Right atrium auricular region (tissue), 2 donors: ENCODE results near the gene FAM118A. TPM values are rescaled to one million over a fixed set of nuclear protein-coding genes. Genes with fewer than 3 reads are reported as not detected.

ENCODE experiments used
- DNase-seq: peaks from one replicate; pipeline ENCODE4 v3.0.0-alpha.2; 2019; ENCODE audit warnings: low spot score
- H3K27ac ChIP-seq, 2 donors: fragments of 200-600 bp; sonication (generic); 1 replicate in 1 of 2; 2 replicates in 1 of 2; pipeline ENCODE4 v1.5.1; 2016 to 2019
- H3K27me3 ChIP-seq, 2 donors: fragments of 200-600 bp; sonication (generic); one replicate each; pipeline versions ENCODE4 v1.5.1 to v1.6.0; 2017 to 2019
- H3K36me3 ChIP-seq: fragments of 200-600 bp; sonication (generic); one replicate; pipeline ENCODE4 v1.5.1; 2016
- H3K4me1 ChIP-seq, 2 donors: fragments of 200-600 bp; sonication (generic); one replicate each; pipeline versions ENCODE4 v1.5.1 to v1.6.0; 2017 to 2019
- H3K4me3 ChIP-seq, 2 donors: fragments of 200-600 bp; sonication (generic); 1 replicate in 1 of 2; 2 replicates in 1 of 2; pipeline ENCODE4 v1.5.1; 2017 to 2019; ENCODE audit warnings: mild to moderate bottlenecking in 1 of 2, moderate library complexity in 1 of 2
- H3K9me3 ChIP-seq, 2 donors: fragments of 200-600 bp; sonication (generic); one replicate each; pipeline ENCODE4 v1.5.1; 2019
- total RNA-seq, 2 donors: library from RNA; depleted of rRNA; stranded (reverse); fragments of >200 nt; gene quantifications; one replicate each; pipeline ENCODE4 v1.1.0, GENCODE V29; 2016
- TF ChIP-seq, protein P1 (sequence below), 2 donors: fragments of 200-600 bp; sonication (generic); IDR thresholded peaks; one replicate each; pipeline ENCODE4 v1.5.1; 2019; ENCODE audit warnings: antibody characterized with exemption in 2 of 2

The FAM118A gene
- total RNA-seq, 2 donors from 2014 or later, result 11.6 to 12.4 TPM

DNA sequence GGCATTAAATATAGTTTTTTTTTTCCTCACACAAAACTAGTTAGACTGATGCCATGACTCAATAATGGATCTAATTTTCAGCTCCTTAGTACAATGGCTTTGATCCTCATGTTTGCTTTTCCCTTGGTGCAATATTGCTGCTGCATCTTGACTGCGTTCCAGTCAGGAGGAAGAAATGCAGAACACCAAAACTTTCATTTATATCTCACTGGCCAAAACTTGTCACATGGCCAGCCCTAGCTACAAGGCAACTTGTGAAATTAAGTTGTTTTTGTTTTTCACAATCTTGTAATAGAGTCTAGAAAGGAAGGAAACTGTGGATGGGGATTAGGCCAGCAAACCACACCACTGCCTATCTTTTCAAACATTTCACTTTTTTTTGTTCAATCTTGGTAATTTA is 67.0 kb downstream of the FAM118A start:
- H3K36me3 ChIP-seq, result no peaks in the 10 kb centered on the region
- TF ChIP-seq, protein P1, sequence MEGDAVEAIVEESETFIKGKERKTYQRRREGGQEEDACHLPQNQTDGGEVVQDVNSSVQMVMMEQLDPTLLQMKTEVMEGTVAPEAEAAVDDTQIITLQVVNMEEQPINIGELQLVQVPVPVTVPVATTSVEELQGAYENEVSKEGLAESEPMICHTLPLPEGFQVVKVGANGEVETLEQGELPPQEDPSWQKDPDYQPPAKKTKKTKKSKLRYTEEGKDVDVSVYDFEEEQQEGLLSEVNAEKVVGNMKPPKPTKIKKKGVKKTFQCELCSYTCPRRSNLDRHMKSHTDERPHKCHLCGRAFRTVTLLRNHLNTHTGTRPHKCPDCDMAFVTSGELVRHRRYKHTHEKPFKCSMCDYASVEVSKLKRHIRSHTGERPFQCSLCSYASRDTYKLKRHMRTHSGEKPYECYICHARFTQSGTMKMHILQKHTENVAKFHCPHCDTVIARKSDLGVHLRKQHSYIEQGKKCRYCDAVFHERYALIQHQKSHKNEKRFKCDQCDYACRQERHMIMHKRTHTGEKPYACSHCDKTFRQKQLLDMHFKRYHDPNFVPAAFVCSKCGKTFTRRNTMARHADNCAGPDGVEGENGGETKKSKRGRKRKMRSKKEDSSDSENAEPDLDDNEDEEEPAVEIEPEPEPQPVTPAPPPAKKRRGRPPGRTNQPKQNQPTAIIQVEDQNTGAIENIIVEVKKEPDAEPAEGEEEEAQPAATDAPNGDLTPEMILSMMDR (IDR thresholded peaks at IDR 0.05), result no peak
- no peaks in the 10 kb centered on the region for H3K27me3 ChIP-seq
- no peak overlapping the region for H3K27ac ChIP-seq
- no peak overlapping the region for H3K4me3 ChIP-seq
- peak; percentile 79 for DNase-seq
- H3K4me1 ChIP-seq, result no peaks in the 10 kb centered on the region
- no peaks in the 10 kb centered on the region for H3K9me3 ChIP-seq

DNA sequence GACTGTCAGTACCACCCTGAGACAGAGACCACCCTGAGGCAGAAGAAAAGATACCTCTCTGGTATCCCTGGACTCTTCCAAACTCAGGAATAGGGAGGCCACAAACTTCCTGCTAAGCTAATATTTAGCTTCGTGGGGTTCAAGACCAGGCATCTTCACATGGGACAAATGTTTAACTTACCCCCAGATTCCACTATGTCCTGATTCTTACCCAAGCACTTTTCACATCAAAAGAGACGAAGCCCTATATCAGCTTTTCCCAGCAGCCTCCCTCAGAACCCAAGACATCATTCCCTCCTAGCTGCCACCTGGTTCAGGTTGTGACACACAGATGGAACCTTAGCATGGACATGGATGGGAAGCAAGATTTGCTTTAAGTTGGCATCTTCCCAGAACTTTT is 71.6 kb downstream of the FAM118A start:
- TF ChIP-seq, protein P1 (IDR thresholded peaks at IDR 0.05), result no peak
- DNase-seq, result no peak
- no peaks in the 10 kb centered on the region for H3K4me1 ChIP-seq

DNA sequence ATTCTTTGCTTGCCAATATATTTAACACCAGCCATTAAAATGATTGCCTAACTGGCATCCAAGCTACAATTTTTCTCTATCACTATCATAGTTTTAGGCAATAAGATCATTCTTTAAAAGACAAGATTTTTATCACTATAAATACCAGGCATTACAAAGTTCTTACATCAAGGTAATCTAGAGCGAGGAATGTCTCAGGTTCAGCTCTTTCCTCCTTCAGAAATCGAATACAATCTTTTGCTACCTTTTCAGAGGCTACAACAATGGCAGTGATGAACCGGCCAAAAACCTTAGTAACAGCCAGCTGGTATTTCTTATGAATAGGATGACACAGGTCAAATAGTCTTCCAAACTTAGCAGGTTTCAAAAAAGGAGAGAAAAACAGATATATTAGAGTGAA is 79.8 kb downstream of the FAM118A start:
- Histone ChIP-seq H3K27me3 (no peaks in the 10 kb centered on the region), H3K4me3 (no peak overlapping the region), H3K36me3 (no peaks in the 10 kb centered on the region), H3K27ac (no peak overlapping the region), H3K4me1 (no peaks in the 10 kb centered on the region), H3K9me3 (no peaks in the 10 kb centered on the region)
- no peak for DNase-seq
- TF ChIP-seq, protein P1 (IDR thresholded peaks at IDR 0.05), result no peak

More for the DNA sequence above, 71.6 kb downstream of the FAM118A start:
- H3K36me3 ChIP-seq, result no peaks in the 10 kb centered on the region
- H3K27ac ChIP-seq, result no peak overlapping the region
- H3K4me3 ChIP-seq, result no peak overlapping the region
- H3K9me3 ChIP-seq, result no peaks in the 10 kb centered on the region
- H3K27me3 ChIP-seq, result no peaks in the 10 kb centered on the region

Other genes with a start within 250 kb of the FAM118A start
- 10 to 100 TPM; 14.3 to 20.8 TPM for gene NUP50, start 146.0 kb upstream of the FAM118A start, total RNA-seq
- 10 to 100 TPM; 13.0 to 20.4 TPM for gene KIAA0930, start 69.0 kb upstream of the FAM118A start, total RNA-seq
- not detected for gene UPK3A, start 25.0 kb upstream of the FAM118A start, total RNA-seq
- gene SMC1B, start 103.7 kb downstream of the FAM118A start, total RNA-seq, result not detected
- gene RIBC2, start 103.8 kb downstream of the FAM118A start, total RNA-seq, result not detected
- gene FBLN1, start 192.9 kb downstream of the FAM118A start, total RNA-seq, result 100 to 1,000 TPM in 1 of 2 donors, 10 to 100 TPM in 1; 92.8 to 354 TPM